Measurements from ENCODE around the gene ENOX2.

DNA sequence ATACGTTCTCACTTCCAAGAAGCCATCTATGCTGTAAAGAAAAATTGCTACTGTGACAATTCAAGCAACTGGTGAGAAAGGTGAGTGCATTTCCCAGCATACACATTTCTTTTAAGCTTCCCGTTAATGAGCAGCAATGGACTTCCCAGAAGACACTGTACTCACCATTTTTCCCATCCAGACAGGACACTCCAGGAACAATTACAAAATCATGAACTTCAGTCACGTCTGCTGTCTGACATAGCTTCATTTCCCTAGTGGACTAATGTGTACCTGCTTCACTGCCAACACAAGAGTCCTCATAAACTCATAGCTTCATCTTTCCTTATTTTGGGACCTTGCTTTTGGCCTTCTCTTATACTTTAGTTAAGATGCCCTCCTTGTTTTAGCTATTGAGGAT lies 156.9 kb downstream of the ENOX2 start:
- TF ChIP-seq, protein P1, sequence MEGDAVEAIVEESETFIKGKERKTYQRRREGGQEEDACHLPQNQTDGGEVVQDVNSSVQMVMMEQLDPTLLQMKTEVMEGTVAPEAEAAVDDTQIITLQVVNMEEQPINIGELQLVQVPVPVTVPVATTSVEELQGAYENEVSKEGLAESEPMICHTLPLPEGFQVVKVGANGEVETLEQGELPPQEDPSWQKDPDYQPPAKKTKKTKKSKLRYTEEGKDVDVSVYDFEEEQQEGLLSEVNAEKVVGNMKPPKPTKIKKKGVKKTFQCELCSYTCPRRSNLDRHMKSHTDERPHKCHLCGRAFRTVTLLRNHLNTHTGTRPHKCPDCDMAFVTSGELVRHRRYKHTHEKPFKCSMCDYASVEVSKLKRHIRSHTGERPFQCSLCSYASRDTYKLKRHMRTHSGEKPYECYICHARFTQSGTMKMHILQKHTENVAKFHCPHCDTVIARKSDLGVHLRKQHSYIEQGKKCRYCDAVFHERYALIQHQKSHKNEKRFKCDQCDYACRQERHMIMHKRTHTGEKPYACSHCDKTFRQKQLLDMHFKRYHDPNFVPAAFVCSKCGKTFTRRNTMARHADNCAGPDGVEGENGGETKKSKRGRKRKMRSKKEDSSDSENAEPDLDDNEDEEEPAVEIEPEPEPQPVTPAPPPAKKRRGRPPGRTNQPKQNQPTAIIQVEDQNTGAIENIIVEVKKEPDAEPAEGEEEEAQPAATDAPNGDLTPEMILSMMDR (IDR thresholded peaks at IDR 0.05): no peak
- TF ChIP-seq POLR2A (IDR thresholded peaks at IDR 0.05): no peak

Data from testis (tissue), 2 donors.